GM12892 (cell line): ENCODE results near the gene PPP1R3F.

ENCODE experiments used
- POLR2A ChIP-seq: IDR thresholded peaks from 2 replicates; pipeline ENCODE4 v1.6.1; 2011; ENCODE audit warnings: low read depth, low read length, control low read depth
- POLR2AphosphoS5 ChIP-seq: IDR thresholded peaks from 2 replicates; pipeline ENCODE4 v1.6.1; 2011; ENCODE audit warnings: low read depth, low read length, control low read depth

GRCh38 chrX:49291615-49292337 is 22.2 kb downstream of the PPP1R3F start:
- TF ChIP-seq POLR2A: no peak
- no peak for TF ChIP-seq POLR2AphosphoS5
